Large intestine (tissue), 3 donors: ENCODE data around the gene ZBTB7B. TPM values are rescaled to one million over a fixed set of nuclear protein-coding genes. Genes with fewer than 3 reads are reported as not detected.
A peak's percentile ranks its signal among the peaks of the same experiment; 100 is the strongest.

Experiments
- DNase-seq, 2 donors: peaks; one replicate each; pipeline versions ENCODE4 v3.0.0 to v3.0.0-alpha.2; 2013
- H3K27ac ChIP-seq: one replicate; pipeline ENCODE4 v1.5.1; 2013; ENCODE audit warnings: low read length
- H3K27me3 ChIP-seq: 2 replicates; pipeline ENCODE4 v1.6.1; 2013; ENCODE audit warnings: low read length; ENCODE audit not compliant: control insufficient read depth, insufficient read depth
- H3K36me3 ChIP-seq: 2 replicates; pipeline ENCODE4 v1.6.1; 2013; ENCODE audit warnings: low read length; ENCODE audit not compliant: control insufficient read depth, insufficient read depth
- H3K4me1 ChIP-seq: one replicate; pipeline ENCODE4 v1.6.1; 2013; ENCODE audit warnings: low read length; ENCODE audit not compliant: control insufficient read depth, insufficient read depth
- H3K4me3 ChIP-seq: one replicate; pipeline ENCODE4 v1.5.1; 2013; ENCODE audit warnings: low read length
- H3K9me3 ChIP-seq: one replicate; pipeline ENCODE4 v1.6.1; 2013; ENCODE audit warnings: mild to moderate bottlenecking, low read depth, low read length, moderate library complexity; ENCODE audit not compliant: control insufficient read depth
- WGBS: methylation state at CpG from one replicate; pipeline ENCODE4 v1.1.5; 2013; ENCODE audit warnings: low lambda C conversion rate; ENCODE audit not compliant: insufficient coverage; 5-methylcytosine and 5-hydroxymethylcytosine counted together
- polyA plus RNA-seq: library from polyadenylated mRNA; unstranded; fragments of 120-200 nt; gene quantifications from one replicate; pipeline ENCODE4 v1.2.1, GENCODE V29; 2013

ZBTB7B gene
- polyA plus RNA-seq, 1 donor = 45.1 TPM

DNA sequence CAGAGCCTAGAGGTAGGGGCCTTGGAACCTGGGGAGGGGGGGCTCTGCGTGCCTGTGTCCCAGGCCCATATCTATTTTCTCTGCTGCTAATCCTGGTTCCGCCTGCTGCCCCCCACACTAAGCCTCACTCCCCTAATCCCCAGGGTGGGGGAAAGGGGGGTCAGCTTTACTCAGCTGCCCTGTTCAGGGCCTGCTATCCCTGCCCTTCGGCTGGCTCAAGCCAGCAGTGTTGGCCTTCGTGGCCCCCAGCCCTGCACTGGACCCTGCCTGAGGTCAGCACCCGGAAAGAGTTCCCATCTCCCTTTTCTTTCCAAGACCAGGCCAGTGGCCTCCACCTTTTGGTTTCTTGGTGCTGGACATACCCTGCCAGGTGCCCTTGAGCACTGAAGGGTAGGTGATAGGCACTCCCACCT is 8.4 kb downstream of the ZBTB7B start:
- H3K4me3 ChIP-seq = no peak overlapping the region
- H3K4me1 ChIP-seq = peaks cover 82% of the 10 kb centered on the region
- H3K27me3 ChIP-seq = no peaks in the 10 kb centered on the region
- H3K36me3 ChIP-seq = peaks cover 49% of the 10 kb centered on the region
- no peak for DNase-seq
- WGBS = no CpG with 5 or more reads among the region's 5 CpGs
- no peaks in the 10 kb centered on the region for H3K9me3 ChIP-seq
- no peak overlapping the region for H3K27ac ChIP-seq

DNA sequence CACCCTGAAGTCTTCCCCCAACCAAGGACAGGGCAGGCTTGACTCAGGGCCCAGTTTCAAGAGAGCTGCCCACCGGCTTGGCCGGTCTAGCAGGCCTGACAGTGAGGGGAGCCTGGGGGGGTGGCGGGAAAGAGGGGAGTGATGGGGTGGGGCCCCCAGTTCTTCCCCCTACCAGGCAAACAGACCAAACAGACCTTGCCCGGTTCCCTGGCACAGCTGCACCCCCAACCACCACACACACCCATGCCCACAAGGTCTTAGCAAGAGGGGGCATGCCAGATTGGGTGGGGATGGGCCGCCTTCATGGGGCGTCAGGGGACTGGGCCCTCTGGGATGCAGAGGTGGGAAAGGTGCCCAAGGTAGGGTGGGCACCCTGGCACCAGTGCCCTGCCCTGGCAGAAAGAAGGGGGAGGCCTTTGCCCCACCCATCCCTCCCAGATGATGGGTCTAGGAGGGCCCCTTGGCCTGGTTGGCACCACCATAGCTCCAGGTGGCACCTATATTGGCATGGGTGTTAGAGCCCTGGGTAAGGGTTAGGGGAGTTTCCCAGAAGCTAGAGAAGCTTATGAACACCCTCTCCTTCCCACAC is 8.9 kb downstream of the ZBTB7B start:
- Histone ChIP-seq H3K36me3 (peaks cover 50% of the 10 kb centered on the region), H3K4me1 (peaks cover 79% of the 10 kb centered on the region), H3K27ac (peak overlapping the region; percentile 56), H3K27me3 (no peaks in the 10 kb centered on the region), H3K4me3 (no peak overlapping the region), H3K9me3 (no peaks in the 10 kb centered on the region)
- no peak for DNase-seq
- WGBS = no CpG with 5 or more reads among the region's 6 CpGs

DNA sequence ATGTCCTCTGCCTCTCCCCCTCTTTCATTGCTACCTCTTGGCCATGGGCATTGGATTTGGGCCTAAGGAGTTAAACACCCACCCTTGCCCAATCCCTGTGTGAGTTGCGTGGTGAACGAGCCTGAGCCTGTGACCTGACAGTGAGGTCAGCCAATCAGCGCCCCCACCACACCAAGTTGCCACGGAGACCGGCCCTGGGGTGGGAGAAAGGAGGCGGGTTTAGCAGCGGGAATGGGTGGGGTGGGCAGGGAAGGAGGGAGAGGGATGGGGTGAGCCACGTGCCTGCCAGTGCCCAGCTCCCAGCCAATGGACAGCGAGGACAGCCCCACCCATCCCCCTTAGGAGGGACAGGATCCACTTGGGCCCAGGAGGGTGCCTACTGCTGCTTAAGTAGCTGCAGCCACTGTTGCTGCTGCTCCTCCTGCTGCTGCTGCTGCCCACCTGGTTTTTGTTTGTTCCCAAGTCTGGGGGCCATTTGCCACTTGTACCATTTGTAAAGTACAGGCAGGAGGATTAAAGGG is 9.5 kb downstream of the ZBTB7B start:
- DNase-seq = peak; percentile 50 to 82
- H3K9me3 ChIP-seq = no peaks in the 10 kb centered on the region
- peaks cover 79% of the 10 kb centered on the region for H3K4me1 ChIP-seq
- H3K27me3 ChIP-seq = no peaks in the 10 kb centered on the region
- H3K36me3 ChIP-seq = peaks cover 54% of the 10 kb centered on the region
- H3K4me3 ChIP-seq = no peak overlapping the region
- WGBS = no CpG with 5 or more reads among the region's 9 CpGs
- peak overlapping the region; percentile 56 for H3K27ac ChIP-seq

DNA sequence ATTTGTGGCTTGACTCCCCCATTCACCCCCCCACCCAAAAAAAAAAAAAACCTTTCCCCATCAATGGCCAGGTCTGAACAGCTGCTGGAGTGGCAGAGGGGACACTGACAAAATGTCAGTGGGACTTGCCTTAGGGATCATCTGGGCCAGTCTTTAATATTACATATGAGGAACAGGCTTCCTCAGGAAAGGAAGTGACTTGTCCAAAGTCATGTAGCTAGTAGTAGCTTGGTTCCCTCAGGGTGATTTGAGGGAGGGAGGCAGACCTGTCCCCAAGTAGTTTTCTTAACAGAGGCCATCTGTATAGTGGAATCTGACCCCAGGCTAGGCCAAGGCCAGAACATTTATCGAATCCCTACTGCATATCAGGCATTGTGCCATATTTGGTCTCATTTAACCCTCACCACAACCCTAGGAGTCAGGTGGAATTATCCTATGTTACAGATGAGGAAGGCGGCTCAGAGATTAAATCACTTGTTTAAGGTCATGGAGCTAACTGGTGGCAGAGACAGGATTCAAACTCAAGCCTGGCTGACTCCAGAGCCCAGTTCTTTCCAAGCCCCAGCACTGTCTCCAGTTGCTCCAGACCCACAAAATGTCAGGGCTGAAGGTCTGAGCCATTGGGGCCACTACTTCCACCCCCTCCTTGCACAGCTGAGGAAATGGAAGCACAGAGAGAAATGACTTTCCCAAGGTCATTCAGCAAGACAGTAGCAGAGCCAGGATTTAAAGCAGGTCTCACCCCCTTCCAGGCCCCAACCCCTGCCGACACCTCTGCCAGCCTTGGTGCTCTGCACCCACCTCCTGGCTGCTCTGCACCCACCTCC is 10.4 kb downstream of the ZBTB7B start:
- WGBS = no CpG with 5 or more reads among the region's 3 CpGs
- Histone ChIP-seq H3K4me1 (peaks cover 77% of the 10 kb centered on the region), H3K9me3 (no peaks in the 10 kb centered on the region), H3K27me3 (no peaks in the 10 kb centered on the region), H3K36me3 (peaks cover 54% of the 10 kb centered on the region), H3K27ac (peak overlapping the region; percentile 56), H3K4me3 (no peak overlapping the region)
- DNase-seq = no peak

DNA sequence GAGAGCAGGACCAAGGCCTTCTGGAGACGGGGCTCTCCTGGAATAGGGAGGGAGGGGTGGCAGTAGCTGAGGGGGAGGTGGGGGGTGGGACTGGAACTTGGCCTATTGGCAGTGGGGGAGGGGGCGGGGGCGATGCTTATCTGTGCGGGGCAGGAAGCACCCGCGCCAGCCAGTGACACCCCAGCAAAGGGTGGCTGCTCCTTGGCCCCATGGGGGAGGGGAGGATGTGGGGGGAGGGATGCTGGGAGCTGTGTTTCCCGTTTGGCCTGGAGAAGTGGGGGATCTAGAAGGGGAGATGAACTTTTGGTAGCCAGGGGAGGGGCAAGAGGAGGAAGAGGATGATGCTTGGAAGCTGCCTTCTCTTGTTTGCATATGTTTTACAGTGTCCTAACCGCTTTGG is 11.0 kb downstream of the ZBTB7B start:
- Histone ChIP-seq H3K27ac (peak overlapping the region; percentile 18), H3K4me1 (peaks cover 76% of the 10 kb centered on the region), H3K36me3 (peaks cover 54% of the 10 kb centered on the region), H3K27me3 (no peaks in the 10 kb centered on the region), H3K4me3 (no peak overlapping the region), H3K9me3 (no peaks in the 10 kb centered on the region)
- DNase-seq = no peak
- no CpG with 5 or more reads among the region's 8 CpGs for whole genome bisulfite sequencing

DNA sequence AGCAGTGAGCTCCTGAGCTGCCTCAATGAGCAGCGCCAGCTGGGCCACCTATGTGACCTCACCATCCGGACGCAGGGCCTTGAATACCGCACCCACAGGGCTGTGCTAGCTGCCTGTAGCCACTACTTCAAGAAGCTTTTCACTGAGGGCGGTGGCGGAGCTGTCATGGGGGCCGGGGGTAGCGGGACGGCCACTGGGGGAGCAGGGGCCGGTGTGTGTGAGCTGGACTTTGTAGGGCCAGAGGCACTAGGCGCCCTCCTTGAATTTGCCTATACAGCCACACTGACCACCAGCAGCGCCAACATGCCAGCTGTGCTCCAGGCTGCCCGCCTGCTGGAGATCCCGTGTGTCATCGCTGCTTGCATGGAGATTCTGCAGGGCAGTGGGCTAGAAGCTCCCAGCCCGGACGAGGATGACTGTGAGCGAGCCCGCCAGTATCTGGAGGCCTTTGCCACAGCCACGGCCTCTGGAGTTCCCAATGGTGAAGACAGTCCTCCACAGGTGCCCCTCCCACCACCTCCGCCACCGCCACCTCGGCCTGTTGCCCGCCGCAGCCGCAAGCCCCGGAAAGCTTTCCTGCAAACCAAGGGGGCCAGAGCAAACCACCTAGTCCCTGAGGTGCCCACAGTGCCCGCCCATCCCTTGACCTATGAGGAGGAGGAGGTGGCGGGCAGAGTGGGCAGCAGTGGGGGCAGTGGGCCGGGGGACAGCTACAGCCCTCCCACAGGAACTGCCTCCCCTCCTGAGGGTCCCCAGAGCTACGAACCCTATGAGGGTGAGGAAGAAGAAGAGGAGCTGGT is 12.3 kb downstream of the ZBTB7B start:
- DNase-seq = no peak
- no peaks in the 10 kb centered on the region for H3K27me3 ChIP-seq
- H3K27ac ChIP-seq = no peak overlapping the region
- H3K9me3 ChIP-seq = no peaks in the 10 kb centered on the region
- peaks cover 54% of the 10 kb centered on the region for H3K36me3 ChIP-seq
- peaks cover 69% of the 10 kb centered on the region for H3K4me1 ChIP-seq
- WGBS = no CpG with 5 or more reads among the region's 31 CpGs
- no peak overlapping the region for H3K4me3 ChIP-seq

DNA sequence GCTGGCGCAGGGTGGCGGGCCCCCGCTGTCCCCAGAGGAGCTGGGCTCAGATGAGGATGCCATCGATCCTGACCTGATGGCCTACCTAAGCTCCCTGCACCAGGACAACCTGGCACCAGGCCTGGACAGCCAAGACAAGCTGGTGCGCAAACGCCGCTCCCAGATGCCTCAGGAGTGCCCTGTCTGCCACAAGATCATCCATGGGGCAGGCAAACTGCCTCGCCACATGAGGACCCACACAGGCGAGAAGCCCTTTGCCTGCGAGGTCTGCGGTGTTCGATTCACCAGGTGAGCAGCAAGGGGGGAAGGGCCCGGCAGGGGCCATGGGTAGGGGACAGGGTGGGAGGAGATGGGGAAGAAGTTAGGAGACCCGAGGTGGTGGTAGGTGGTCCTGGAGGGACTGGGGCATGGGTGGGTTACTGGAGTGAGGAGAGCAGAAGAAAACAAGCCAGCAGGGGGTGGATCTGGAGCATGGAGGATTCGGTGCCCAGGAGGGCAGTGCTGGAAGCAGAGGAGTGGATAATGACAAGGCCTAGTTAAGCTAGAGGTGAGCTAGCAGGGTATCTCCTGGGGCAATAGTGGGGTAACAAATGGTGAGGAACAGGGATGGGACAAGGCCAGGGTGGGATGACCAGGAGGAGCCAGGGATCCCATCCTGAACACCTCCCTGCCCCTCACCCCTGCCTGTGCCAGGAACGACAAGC is 13.1 kb downstream of the ZBTB7B start:
- Histone ChIP-seq H3K4me1 (peaks cover 61% of the 10 kb centered on the region), H3K36me3 (peaks cover 52% of the 10 kb centered on the region), H3K4me3 (no peak overlapping the region), H3K9me3 (no peaks in the 10 kb centered on the region), H3K27ac (no peak overlapping the region), H3K27me3 (no peaks in the 10 kb centered on the region)
- no CpG with 5 or more reads among the region's 16 CpGs for WGBS
- DNase-seq = no peak

DNA sequence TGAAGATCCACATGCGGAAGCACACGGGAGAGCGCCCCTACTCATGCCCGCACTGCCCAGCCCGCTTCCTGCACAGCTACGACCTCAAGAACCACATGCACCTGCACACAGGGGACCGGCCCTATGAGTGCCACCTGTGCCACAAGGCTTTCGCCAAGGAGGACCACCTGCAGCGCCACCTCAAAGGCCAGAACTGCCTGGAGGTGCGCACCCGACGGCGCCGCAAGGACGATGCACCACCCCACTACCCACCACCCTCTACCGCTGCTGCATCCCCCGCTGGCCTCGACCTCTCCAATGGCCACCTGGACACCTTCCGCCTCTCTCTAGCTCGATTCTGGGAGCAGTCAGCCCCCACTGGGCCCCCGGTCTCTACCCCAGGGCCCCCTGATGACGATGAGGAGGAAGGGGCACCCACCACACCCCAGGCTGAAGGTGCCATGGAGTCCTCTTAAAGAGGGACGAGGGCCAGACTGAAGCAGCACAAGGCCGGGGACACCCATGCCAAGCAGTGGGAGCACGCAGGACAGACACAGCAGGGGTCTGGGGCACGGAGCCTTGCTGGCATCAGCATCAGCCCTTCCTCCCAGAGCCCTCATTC is 13.7 kb downstream of the ZBTB7B start:
- Histone ChIP-seq H3K36me3 (peaks cover 46% of the 10 kb centered on the region), H3K4me1 (peaks cover 54% of the 10 kb centered on the region), H3K9me3 (no peaks in the 10 kb centered on the region), H3K4me3 (no peak overlapping the region), H3K27me3 (no peaks in the 10 kb centered on the region), H3K27ac (peak overlapping the region; percentile 88)
- no CpG with 5 or more reads among the region's 26 CpGs for WGBS
- DNase-seq = no peak

DNA sequence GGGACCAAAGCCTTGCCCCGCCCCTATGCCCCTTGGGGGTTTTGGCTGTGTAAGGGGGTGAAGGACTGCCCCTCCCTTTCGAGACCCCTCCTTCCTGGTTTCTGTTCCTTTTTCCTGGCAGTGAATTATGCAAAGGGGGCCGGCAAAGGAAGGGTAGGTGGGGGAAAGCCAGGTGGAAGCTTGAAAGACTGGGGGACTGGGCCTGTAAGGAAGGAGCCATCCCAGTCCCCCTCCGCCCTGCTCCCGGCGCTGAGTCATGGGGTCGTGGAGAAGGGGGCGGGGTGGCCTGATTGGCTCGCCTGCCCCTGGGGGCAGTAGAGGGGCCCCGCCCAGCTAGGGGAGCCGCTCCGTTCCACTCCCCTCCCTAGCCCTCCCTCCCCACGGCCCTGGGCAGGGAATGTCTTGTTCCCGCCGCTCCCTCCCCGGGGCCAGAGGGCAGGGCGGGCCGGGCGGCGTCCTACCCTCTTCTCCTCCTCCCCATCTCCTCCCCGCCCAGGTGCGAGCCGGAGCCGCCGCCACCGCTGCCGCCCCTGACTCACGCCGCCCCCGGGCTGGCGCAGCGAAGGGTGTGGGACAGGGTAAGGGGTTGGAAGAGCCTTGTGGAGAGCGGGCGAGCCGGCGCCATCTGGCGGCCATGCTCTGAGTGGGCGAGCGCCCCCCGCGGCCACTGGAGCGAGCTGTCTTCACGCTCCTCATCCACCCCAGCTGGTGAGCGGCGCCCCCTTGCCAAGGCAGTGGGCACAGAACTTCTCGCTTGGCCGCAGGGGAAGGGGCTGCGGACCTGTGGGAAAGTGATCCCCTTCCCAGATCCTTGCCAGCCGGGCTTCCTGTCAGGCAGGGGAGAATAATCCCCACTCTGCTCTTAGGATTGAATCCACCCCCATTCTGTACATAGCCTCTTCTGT is 14.7 kb downstream of the ZBTB7B start:
- H3K4me1 ChIP-seq = peaks cover 45% of the 10 kb centered on the region
- DNase-seq = peak; percentile 96 to 98
- no CpG with 5 or more reads among the region's 49 CpGs for WGBS
- H3K27ac ChIP-seq = peak overlapping the region; percentile 88
- peak overlapping the region; percentile 25 for H3K4me3 ChIP-seq
- H3K36me3 ChIP-seq = peaks cover 41% of the 10 kb centered on the region
- H3K9me3 ChIP-seq = no peaks in the 10 kb centered on the region
- no peaks in the 10 kb centered on the region for H3K27me3 ChIP-seq
